Measurements from ENCODE around the gene ZBTB6. TPM values are rescaled to one million over a fixed set of nuclear protein-coding genes. Genes with fewer than 3 reads are reported as not detected.

Gene ZBTB6
- polyA plus RNA-seq, 2 of the 4 experiments (the other 2 are of a cell fraction), result 9.0 to 10.3 TPM

GRCh38 chr9:122923947-122924346 lies 10.8 kb upstream of the ZBTB6 start:
- ATAC-seq, result no peak
- no peak overlapping the region for H3K4me2 ChIP-seq
- CTCF ChIA-PET, result interaction anchor here (0.7 kb wide), 1 partner anchor 8 kb away, joined by 3 read pairs; no protein-coding TSS in a partner anchor
- H3K4me1 ChIP-seq, result no peaks in the 10 kb centered on the region
- no peak overlapping the region for H3K27ac ChIP-seq
- no peak for DNase-seq (ENCODE audit: low read depth in 1 of 2, low spot score in 1 of 2)
- TF ChIP-seq MYC (IDR thresholded peaks at IDR 0.05; ENCODE audit: borderline replicate concordance, low read length), result no peak
- TF ChIP-seq KDM1A (IDR thresholded peaks at IDR 0.05; ENCODE audit: low read depth), result no peak
- no peak for TF ChIP-seq CHD2 (IDR thresholded peaks at IDR 0.05; ENCODE audit: low read length, partially characterized antibody)
- TF ChIP-seq RARB (CRISPR knock-in tag; IDR thresholded peaks at IDR 0.05), result no peak
- TF ChIP-seq JUNB (IDR thresholded peaks at IDR 0.05), result no peak
- no peak for TF ChIP-seq REST (IDR thresholded peaks at IDR 0.05)
- TF ChIP-seq MAX (IDR thresholded peaks at IDR 0.05), result no peak
- TF ChIP-seq CBX8 (IDR thresholded peaks at IDR 0.05), result no peak
- TF ChIP-seq NFE2L2 (conservative IDR thresholded peaks at IDR 0.05; ENCODE audit: low read length), result no peak
- no peak for TF ChIP-seq MAFK (IDR thresholded peaks at IDR 0.05; ENCODE audit: partially characterized antibody)
- no peak for TF ChIP-seq KDM5A (IDR thresholded peaks at IDR 0.05)
- no peak for TF ChIP-seq RFX5 (IDR thresholded peaks at IDR 0.05)
- TF ChIP-seq EP300 (IDR thresholded peaks at IDR 0.05), result no peak
- FAIRE-seq, result no peak
- POLR2A ChIA-PET, result interaction anchor here (0.7 to 1.6 kb wide), 2 partner anchors 11 to 763 kb away, joined by 3 to 8 read pairs; partner anchors contain the start of gene ZBTB6
- 95% methylated on average over 3 of the region's 3 CpGs for WGBS (ENCODE audit: missing lambda C conversion rate)
- H3K4me3 ChIP-seq, result no peak overlapping the region
- H3K9me3 ChIP-seq, result no peaks in the 10 kb centered on the region

DNA sequence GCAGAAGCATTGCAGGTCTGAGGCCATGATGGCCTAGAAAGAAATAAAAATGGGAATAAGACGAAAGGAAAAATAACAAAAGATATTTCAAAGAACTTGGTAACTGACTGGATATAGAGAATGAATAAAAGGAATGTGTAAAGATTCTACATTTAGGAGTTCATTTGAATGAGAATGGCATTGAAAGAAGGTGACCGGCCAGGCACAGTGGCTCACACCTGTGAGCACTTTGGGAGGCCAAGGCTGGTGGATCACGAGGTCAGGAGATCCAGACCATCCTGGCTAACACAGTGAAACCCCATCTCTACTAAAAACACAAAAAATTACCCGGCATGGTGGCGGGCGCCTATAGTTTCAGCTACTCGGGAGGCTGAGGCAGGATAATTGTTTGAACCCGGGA lies 9.6 kb upstream of the ZBTB6 start:
- 93% methylated on average over 8 of the region's 8 CpGs for WGBS (ENCODE audit: missing lambda C conversion rate)
- Histone ChIP-seq H3K27ac (no peak overlapping the region), H3K9me3 (no peaks in the 10 kb centered on the region), H3K4me2 (no peak overlapping the region), H3K4me3 (no peak overlapping the region), H3K4me1 (no peaks in the 10 kb centered on the region)
- CTCF ChIA-PET, result no interaction called here
- no peak for TF ChIP-seq RFX5 (IDR thresholded peaks at IDR 0.05)
- TF ChIP-seq, protein P1, sequence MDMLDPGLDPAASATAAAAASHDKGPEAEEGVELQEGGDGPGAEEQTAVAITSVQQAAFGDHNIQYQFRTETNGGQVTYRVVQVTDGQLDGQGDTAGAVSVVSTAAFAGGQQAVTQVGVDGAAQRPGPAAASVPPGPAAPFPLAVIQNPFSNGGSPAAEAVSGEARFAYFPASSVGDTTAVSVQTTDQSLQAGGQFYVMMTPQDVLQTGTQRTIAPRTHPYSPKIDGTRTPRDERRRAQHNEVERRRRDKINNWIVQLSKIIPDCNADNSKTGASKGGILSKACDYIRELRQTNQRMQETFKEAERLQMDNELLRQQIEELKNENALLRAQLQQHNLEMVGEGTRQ (IDR thresholded peaks at IDR 0.05), result no peak
- TF ChIP-seq FOXS1 (CRISPR knock-in tag; IDR thresholded peaks at IDR 0.05), result no peak
- no peak for TF ChIP-seq GATA3 (IDR thresholded peaks at IDR 0.05; ENCODE audit: borderline replicate concordance)
- DNase-seq (ENCODE audit: low read depth in 1 of 2, low spot score in 1 of 2), result no peak
- POLR2A ChIA-PET, result no interaction called here
- no peak for FAIRE-seq
- no peak for ATAC-seq

GRCh38 chr9:122918310-122918709 lies 5.2 kb upstream of the ZBTB6 start:
- Histone ChIP-seq H3K27ac (no peak overlapping the region), H3K9me3 (no peaks in the 10 kb centered on the region), H3K4me1 (no peaks in the 10 kb centered on the region), H3K4me2 (no peak overlapping the region), H3K4me3 (no peak overlapping the region)
- no peak for TF ChIP-seq RFX5 (IDR thresholded peaks at IDR 0.05)
- no peak for TF ChIP-seq PBX3 (IDR thresholded peaks at IDR 0.05)
- TF ChIP-seq JUNB (IDR thresholded peaks at IDR 0.05), result no peak
- no peak for TF ChIP-seq MAX (IDR thresholded peaks at IDR 0.05)
- no peak for TF ChIP-seq MAFK (IDR thresholded peaks at IDR 0.05; ENCODE audit: partially characterized antibody)
- TF ChIP-seq SMC3 (IDR thresholded peaks at IDR 0.05), result no peak
- TF ChIP-seq FOSL2 (IDR thresholded peaks at IDR 0.05), result no peak
- no peak for TF ChIP-seq FOSL2 (CRISPR knock-in tag; IDR thresholded peaks at IDR 0.05)
- TF ChIP-seq RNF2 (IDR thresholded peaks at IDR 0.05; ENCODE audit: borderline replicate concordance, low read depth), result no peak
- TF ChIP-seq NPAS2 (CRISPR knock-in tag; IDR thresholded peaks at IDR 0.05; ENCODE audit: borderline replicate concordance), result no peak
- TF ChIP-seq CEBPB (IDR thresholded peaks at IDR 0.05), result no peak
- TF ChIP-seq EP300 (IDR thresholded peaks at IDR 0.05), result no peak
- no peak for TF ChIP-seq MAZ (IDR thresholded peaks at IDR 0.05; ENCODE audit: borderline replicate concordance, low read depth, low read length)
- TF ChIP-seq TP53 (CRISPR knock-in tag; IDR thresholded peaks at IDR 0.05), result no peak
- TF ChIP-seq KDM1A (IDR thresholded peaks at IDR 0.05; ENCODE audit: low read depth), result no peak
- no peak for TF ChIP-seq HEYL (CRISPR knock-in tag; IDR thresholded peaks at IDR 0.05)
- no peak for TF ChIP-seq HOXA7 (CRISPR knock-in tag; IDR thresholded peaks at IDR 0.05)
- TF ChIP-seq CHD2 (IDR thresholded peaks at IDR 0.05; ENCODE audit: low read length, partially characterized antibody), result no peak
- TF ChIP-seq ZFP36 (IDR thresholded peaks at IDR 0.05; ENCODE audit: borderline replicate concordance, partially characterized antibody), result no peak
- no peak for TF ChIP-seq JUN (IDR thresholded peaks at IDR 0.05)
- 47% methylated on average over 2 of the region's 2 CpGs for WGBS (ENCODE audit: missing lambda C conversion rate)
- DNase-seq (ENCODE audit: low read depth in 1 of 2, low spot score in 1 of 2), result no peak
- FAIRE-seq, result no peak
- ATAC-seq, result no peak
- ChIA-PET POLR2A (no interaction called here), CTCF (no interaction called here)

All from A549 (cell line).